ENCODE measurements around the gene FRMPD2. TPM values are rescaled to one million over a fixed set of nuclear protein-coding genes. Genes with fewer than 3 reads are reported as not detected.
A peak's percentile ranks its signal among the peaks of the same experiment; 100 is the strongest.
"Not testable (repeated sequence)": the region's sequence is repeated elsewhere in the genome, so short reads cannot be mapped to it uniquely, and the experiment has no call there.

Gene FRMPD2
- total RNA-seq, 1 experiment from 2014 or later, result 0.30 TPM

- H3K4me2 ChIP-seq (ENCODE audit: low read length); H3K27ac ChIP-seq (ENCODE audit: low read depth, low read length); ATAC-seq; BruUV-seq (replicated peaks); H3K36me3 ChIP-seq (ENCODE audit: control insufficient read depth in 1 of 2, insufficient read depth in 2 of 2, low read length in 2 of 2); POLR2A ChIA-PET; H3K27me3 ChIP-seq (ENCODE audit: insufficient read depth, low read length); H3K4me1 ChIP-seq (ENCODE audit: control insufficient read depth in 1 of 2, insufficient read depth in 2 of 2, low read length in 2 of 2); H3K9me2 ChIP-seq (ENCODE audit: insufficient read depth); intact Hi-C loops (cut with micrococcal nuclease); H4K20me1 ChIP-seq (ENCODE audit: insufficient read depth); H3K4me3 ChIP-seq (replicated peaks in 1 of 2; ENCODE audit: low read depth in 1 of 2, low read length in 2 of 2); H3K79me2 ChIP-seq (ENCODE audit: insufficient read depth, low read length); H2AFZ ChIP-seq (ENCODE audit: low read depth, low read length, poor library complexity, severe bottlenecking); DNase-seq (ENCODE audit: low read depth, low spot score); H3K9ac ChIP-seq (ENCODE audit: low read length); CTCF ChIA-PET; H3K9me3 ChIP-seq (ENCODE audit: control insufficient read depth in 1 of 2, insufficient read depth in 1 of 2, low read depth in 1 of 2, low read length in 2 of 2); RAD21 ChIA-PET (ENCODE audit: low non-redundant PET in 1 of 2, low total read pairs in 2 of 2, uncharacterized antibody in 2 of 2, unreplicated experiment in 2 of 2): not testable (repeated sequence)
Measured at GRCh38 chr10:48128954-48129353, 145.5 kb downstream of the FRMPD2 start.

- H2AFZ ChIP-seq (ENCODE audit: low read depth, low read length, poor library complexity, severe bottlenecking); H3K4me1 ChIP-seq (ENCODE audit: control insufficient read depth in 1 of 2, insufficient read depth in 2 of 2, low read length in 2 of 2); H4K20me1 ChIP-seq (ENCODE audit: insufficient read depth); H3K4me3 ChIP-seq (replicated peaks in 1 of 2; ENCODE audit: low read depth in 1 of 2, low read length in 2 of 2); BruUV-seq (replicated peaks); H3K36me3 ChIP-seq (ENCODE audit: control insufficient read depth in 1 of 2, insufficient read depth in 2 of 2, low read length in 2 of 2); POLR2A ChIA-PET; H3K9ac ChIP-seq (ENCODE audit: low read length); DNase-seq (ENCODE audit: low read depth, low spot score); H3K9me2 ChIP-seq (ENCODE audit: insufficient read depth); CTCF ChIA-PET; ATAC-seq; H3K27ac ChIP-seq (ENCODE audit: low read depth, low read length); RAD21 ChIA-PET (ENCODE audit: low non-redundant PET in 1 of 2, low total read pairs in 2 of 2, uncharacterized antibody in 2 of 2, unreplicated experiment in 2 of 2); H3K79me2 ChIP-seq (ENCODE audit: insufficient read depth, low read length); H3K4me2 ChIP-seq (ENCODE audit: low read length); H3K27me3 ChIP-seq (ENCODE audit: insufficient read depth, low read length); H3K9me3 ChIP-seq (ENCODE audit: control insufficient read depth in 1 of 2, insufficient read depth in 1 of 2, low read depth in 1 of 2, low read length in 2 of 2); intact Hi-C loops (cut with micrococcal nuclease): not testable (repeated sequence)
Measured at GRCh38 chr10:48126251-48126650, 148.2 kb downstream of the FRMPD2 start.

GRCh38 chr10:48125631-48126030 is 148.9 kb downstream of the FRMPD2 start:
- H3K79me2 ChIP-seq (ENCODE audit: insufficient read depth, low read length); H3K4me1 ChIP-seq (ENCODE audit: control insufficient read depth in 1 of 2, insufficient read depth in 2 of 2, low read length in 2 of 2); H3K9me3 ChIP-seq (ENCODE audit: control insufficient read depth in 1 of 2, insufficient read depth in 1 of 2, low read depth in 1 of 2, low read length in 2 of 2); POLR2A ChIA-PET; H2AFZ ChIP-seq (ENCODE audit: low read depth, low read length, poor library complexity, severe bottlenecking); H3K4me3 ChIP-seq (replicated peaks in 1 of 2; ENCODE audit: low read depth in 1 of 2, low read length in 2 of 2); H3K4me2 ChIP-seq (ENCODE audit: low read length); H3K27me3 ChIP-seq (ENCODE audit: insufficient read depth, low read length); H3K27ac ChIP-seq (ENCODE audit: low read depth, low read length); CTCF ChIA-PET; intact Hi-C loops (cut with micrococcal nuclease); H3K36me3 ChIP-seq (ENCODE audit: control insufficient read depth in 1 of 2, insufficient read depth in 2 of 2, low read length in 2 of 2); BruUV-seq (replicated peaks); DNase-seq (ENCODE audit: low read depth, low spot score); H3K9ac ChIP-seq (ENCODE audit: low read length); H3K9me2 ChIP-seq (ENCODE audit: insufficient read depth); RAD21 ChIA-PET (ENCODE audit: low non-redundant PET in 1 of 2, low total read pairs in 2 of 2, uncharacterized antibody in 2 of 2, unreplicated experiment in 2 of 2); H4K20me1 ChIP-seq (ENCODE audit: insufficient read depth): not testable (repeated sequence)
- 0 out of 6 replicates have a peak, but pooled peaks of 1 of the 3 experiments have one; percentile 9 for TF ChIP-seq CTCF (IDR thresholded peaks at IDR 0.05 in 2 of 3, conservative IDR thresholded peaks at IDR 0.05 in 1 of 3; ENCODE audit: borderline replicate concordance in 1 of 3, insufficient read depth in 1 of 3, low read depth in 2 of 3, low read length in 2 of 3)
- peak; percentile 84 for ATAC-seq

- H3K4me3 ChIP-seq (replicated peaks in 1 of 2; ENCODE audit: low read depth in 1 of 2, low read length in 2 of 2); H3K27me3 ChIP-seq (ENCODE audit: insufficient read depth, low read length); intact Hi-C loops (cut with micrococcal nuclease); POLR2A ChIA-PET; RAD21 ChIA-PET (ENCODE audit: low non-redundant PET in 1 of 2, low total read pairs in 2 of 2, uncharacterized antibody in 2 of 2, unreplicated experiment in 2 of 2); H3K9me3 ChIP-seq (ENCODE audit: control insufficient read depth in 1 of 2, insufficient read depth in 1 of 2, low read depth in 1 of 2, low read length in 2 of 2); H3K9me2 ChIP-seq (ENCODE audit: insufficient read depth); ATAC-seq; BruUV-seq (replicated peaks); H3K27ac ChIP-seq (ENCODE audit: low read depth, low read length); H2AFZ ChIP-seq (ENCODE audit: low read depth, low read length, poor library complexity, severe bottlenecking); H4K20me1 ChIP-seq (ENCODE audit: insufficient read depth); H3K79me2 ChIP-seq (ENCODE audit: insufficient read depth, low read length); H3K9ac ChIP-seq (ENCODE audit: low read length); H3K36me3 ChIP-seq (ENCODE audit: control insufficient read depth in 1 of 2, insufficient read depth in 2 of 2, low read length in 2 of 2); DNase-seq (ENCODE audit: low read depth, low spot score); H3K4me1 ChIP-seq (ENCODE audit: control insufficient read depth in 1 of 2, insufficient read depth in 2 of 2, low read length in 2 of 2); CTCF ChIA-PET; H3K4me2 ChIP-seq (ENCODE audit: low read length): not testable (repeated sequence)
Measured at GRCh38 chr10:48122618-48123017, 151.9 kb downstream of the FRMPD2 start.
